NT2/D1 (cell line): ENCODE measurements around the gene SOX11.

Experiments
- SUZ12 ChIP-seq: IDR thresholded peaks from 2 replicates; pipeline ENCODE4 v1.6.1; 2011; ENCODE audit not compliant: insufficient read length, insufficient read depth; ENCODE audit errors: extremely low read depth
- YY1 ChIP-seq: IDR thresholded peaks from 2 replicates; pipeline ENCODE4 v1.6.1; 2011; ENCODE audit not compliant: insufficient read length, insufficient read depth
- ZNF274 ChIP-seq: IDR thresholded peaks from 2 replicates; pipeline ENCODE4 v1.6.1; 2011; ENCODE audit warnings: mild to moderate bottlenecking, low read depth, low read length

DNA sequence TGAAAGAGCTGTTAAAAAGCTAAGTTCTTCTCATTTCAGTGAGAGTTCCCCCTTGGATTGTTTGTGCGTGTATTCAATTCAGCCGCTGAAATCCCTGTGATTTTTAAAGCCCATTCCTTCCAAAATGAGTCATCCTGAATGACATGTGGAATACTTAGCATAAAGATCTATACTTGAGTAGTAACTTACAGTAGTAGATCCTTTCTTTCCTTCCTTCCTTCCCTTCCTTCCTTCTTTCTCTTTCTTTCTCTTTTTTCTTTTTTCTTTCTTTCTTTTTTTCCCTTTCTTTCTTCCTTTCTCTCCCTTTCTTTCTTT, 18.2 kb upstream of the SOX11 start:
- TF ChIP-seq ZNF274 (no peak), YY1 (no peak), SUZ12 (no peak)
